ENCODE results near the gene MUC6. TPM values are rescaled to one million over a fixed set of nuclear protein-coding genes. Genes with fewer than 3 reads are reported as not detected.

MUC6 gene
- total RNA-seq, 4 donors from 2014 or later, result not detected

DNA sequence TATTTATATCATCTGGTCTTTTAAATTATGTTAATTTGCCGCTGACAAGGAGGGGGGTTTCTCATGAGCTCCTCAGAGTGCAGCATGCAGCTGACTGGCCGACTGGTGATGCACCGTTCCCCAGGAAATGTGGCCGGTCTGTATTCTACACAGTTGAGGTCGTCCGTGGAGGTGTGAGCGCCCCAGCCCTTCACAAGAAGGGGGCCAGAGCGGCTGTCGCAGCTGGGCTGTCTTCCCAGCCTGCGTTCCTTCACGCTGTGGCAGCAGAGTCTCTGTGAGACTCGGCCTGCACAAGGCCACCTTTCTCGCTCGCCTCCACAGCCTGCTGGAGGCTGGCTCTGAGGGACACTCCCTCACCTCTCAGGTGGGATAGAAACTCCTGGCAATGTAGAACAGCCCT, 67.7 kb downstream of the MUC6 start:
- TF ChIP-seq, protein P1, sequence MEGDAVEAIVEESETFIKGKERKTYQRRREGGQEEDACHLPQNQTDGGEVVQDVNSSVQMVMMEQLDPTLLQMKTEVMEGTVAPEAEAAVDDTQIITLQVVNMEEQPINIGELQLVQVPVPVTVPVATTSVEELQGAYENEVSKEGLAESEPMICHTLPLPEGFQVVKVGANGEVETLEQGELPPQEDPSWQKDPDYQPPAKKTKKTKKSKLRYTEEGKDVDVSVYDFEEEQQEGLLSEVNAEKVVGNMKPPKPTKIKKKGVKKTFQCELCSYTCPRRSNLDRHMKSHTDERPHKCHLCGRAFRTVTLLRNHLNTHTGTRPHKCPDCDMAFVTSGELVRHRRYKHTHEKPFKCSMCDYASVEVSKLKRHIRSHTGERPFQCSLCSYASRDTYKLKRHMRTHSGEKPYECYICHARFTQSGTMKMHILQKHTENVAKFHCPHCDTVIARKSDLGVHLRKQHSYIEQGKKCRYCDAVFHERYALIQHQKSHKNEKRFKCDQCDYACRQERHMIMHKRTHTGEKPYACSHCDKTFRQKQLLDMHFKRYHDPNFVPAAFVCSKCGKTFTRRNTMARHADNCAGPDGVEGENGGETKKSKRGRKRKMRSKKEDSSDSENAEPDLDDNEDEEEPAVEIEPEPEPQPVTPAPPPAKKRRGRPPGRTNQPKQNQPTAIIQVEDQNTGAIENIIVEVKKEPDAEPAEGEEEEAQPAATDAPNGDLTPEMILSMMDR (IDR thresholded peaks at IDR 0.05; ENCODE audit: low read depth), result no peak

DNA sequence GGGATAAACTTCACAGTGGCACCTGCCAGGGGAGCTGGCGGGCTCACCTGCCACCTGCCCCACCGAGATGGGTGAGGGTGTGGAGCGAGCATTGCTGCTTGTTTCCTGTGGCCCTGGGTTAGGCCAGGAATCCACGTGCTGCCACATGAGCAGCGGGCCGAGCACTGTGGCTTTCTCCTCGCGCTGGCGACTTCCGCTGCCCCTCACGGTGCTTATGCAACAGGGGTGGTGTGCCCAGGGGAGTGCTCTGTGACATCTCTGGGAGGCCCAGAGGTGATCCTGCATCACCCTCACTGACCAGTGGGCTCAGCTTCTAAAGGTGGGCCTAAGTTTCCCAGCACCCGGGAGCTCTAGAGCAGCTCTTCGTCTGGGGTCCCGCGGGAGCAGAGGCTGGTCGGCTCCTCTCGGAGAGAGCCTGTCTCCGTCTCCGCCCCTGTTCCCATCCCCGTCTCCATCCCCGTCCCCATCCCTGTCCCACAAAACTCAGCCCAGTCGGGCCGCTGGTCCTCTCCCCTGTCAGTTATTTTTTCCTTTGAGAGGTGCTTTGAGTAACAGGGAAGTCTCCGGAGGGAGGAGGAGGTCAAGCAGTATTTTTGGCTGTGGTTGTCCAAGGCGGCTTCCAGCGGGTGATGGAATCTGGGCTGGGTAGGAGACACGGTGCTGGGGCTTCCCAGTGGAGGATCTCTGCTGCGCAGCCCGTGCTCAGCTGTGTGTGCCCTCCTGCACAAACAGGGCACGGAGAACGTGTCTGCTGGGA, 68.3 kb downstream of the MUC6 start:
- TF ChIP-seq, protein P1 (IDR thresholded peaks at IDR 0.05; ENCODE audit: low read depth), result no peak

DNA sequence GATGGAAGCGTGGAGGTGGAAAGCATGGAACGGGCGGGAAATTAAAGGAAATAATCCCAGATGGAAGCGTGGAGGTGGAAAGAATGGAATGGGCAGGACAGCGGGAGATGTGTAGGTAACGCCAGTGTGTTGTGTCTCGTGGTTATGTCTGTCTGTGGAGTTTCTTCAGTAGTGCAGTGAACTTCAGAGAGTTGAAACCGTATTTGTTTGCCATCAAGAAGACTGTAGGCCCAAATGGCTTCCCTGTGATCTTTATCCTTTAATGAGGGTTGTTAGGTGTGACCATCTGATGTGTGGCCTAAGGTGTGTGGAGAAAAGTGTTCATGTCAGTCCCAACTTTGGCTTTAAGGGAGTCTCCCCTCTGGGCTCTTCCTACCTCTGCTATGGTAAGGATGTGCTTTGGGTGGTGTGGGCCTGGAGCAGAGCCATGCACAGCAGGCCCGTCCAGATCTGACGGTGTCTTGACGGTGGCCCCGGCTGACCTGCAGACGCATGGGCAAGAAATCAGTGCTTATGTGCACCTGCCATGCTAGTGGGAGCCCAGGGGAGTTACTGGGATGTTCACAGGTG, 71.2 kb downstream of the MUC6 start:
- TF ChIP-seq, protein P1 (IDR thresholded peaks at IDR 0.05; ENCODE audit: low read depth), result no peak

DNA sequence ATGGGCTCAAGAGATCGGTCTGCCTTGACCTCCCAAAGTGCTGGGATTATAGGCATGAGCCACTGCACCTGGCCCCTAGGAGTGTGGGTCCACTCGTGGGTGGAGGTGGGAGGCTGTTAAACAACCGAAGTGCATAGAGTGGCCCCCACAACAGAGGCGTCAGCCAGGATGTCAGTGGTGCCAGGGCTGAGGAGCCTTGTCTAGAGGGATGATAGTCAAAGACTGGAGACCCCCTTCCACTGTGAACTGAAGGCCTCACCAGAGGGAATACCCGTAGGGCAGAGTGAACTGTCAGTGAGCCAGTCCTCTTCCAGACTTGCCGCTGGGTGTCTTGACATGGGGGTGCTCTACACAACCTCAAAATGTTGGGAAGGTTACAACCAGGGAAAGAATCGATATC, 72.7 kb downstream of the MUC6 start:
- TF ChIP-seq, protein P1 (IDR thresholded peaks at IDR 0.05; ENCODE audit: low read depth), result no peak

Other genes with a start within 250 kb of the MUC6 start
- gene CEND1, start 246.6 kb downstream of the MUC6 start, total RNA-seq, result not detected
- gene SLC25A22, start 238.4 kb downstream of the MUC6 start, total RNA-seq, result 10 to 100 TPM in 1 of 4 donors, 1 to 10 TPM in 3; 2.5 to 12.8 (median 3.7) TPM
- gene PIDD1, start 231.5 kb downstream of the MUC6 start, total RNA-seq, result 10 to 100 TPM in 2 of 4 donors, 1 to 10 TPM in 2; 3.1 to 28.3 (median 9.0) TPM
- gene RPLP2, start 226.8 kb downstream of the MUC6 start, total RNA-seq, result 1,000 to 10,000 TPM in 3 of 4 donors, 100 to 1,000 TPM in 1; 917 to 1,671 (median 1,426) TPM
- gene PNPLA2, start 217.8 kb downstream of the MUC6 start, total RNA-seq, result 1,000 to 10,000 TPM in 1 of 4 donors, 100 to 1,000 TPM in 3; 204 to 1,337 (median 369) TPM
- gene CRACR2B, start 208.8 kb downstream of the MUC6 start, total RNA-seq, result 10 to 100 TPM in 2 of 4 donors, 1 to 10 TPM in 2; 2.3 to 44.6 (median 9.7) TPM
- 1,000 to 10,000 TPM in 1 of 4 donors, 100 to 1,000 TPM in 3; 307 to 1,070 (median 520) TPM for gene CD151, start 203.8 kb downstream of the MUC6 start, total RNA-seq
- gene POLR2L, start 194.2 kb downstream of the MUC6 start, total RNA-seq, result 100 to 1,000 TPM in 3 of 4 donors, 10 to 100 TPM in 1; 80.7 to 158 (median 117) TPM
- 100 to 1,000 TPM in 3 of 4 donors, 10 to 100 TPM in 1; 67.0 to 219 (median 185) TPM for gene TSPAN4, start 193.9 kb downstream of the MUC6 start, total RNA-seq
- gene CHID1, start 125.9 kb downstream of the MUC6 start, total RNA-seq, result 100 to 1,000 TPM in 1 of 4 donors, 10 to 100 TPM in 3; 28.4 to 107 (median 76.0) TPM
- 100 to 1,000 TPM in 3 of 4 donors, 10 to 100 TPM in 1; 79.2 to 115 (median 110) TPM for gene AP2A2, start 110.8 kb downstream of the MUC6 start, total RNA-seq
- 1 to 10 TPM in 1 of 4 donors, under 1 TPM in 1, not detected in 2; under 0.01 to 1.3 TPM for gene MUC2, start 38.2 kb upstream of the MUC6 start, total RNA-seq
- gene MUC5AC, start 121.2 kb upstream of the MUC6 start, total RNA-seq, result not detected
- not detected for gene MUC5B, start 186.3 kb upstream of the MUC6 start, total RNA-seq